HepG2 (cell line): ENCODE data around the gene SLCO2B1. TPM values are rescaled to one million over a fixed set of nuclear protein-coding genes. Genes with fewer than 3 reads are reported as not detected.

Experiments used
- EZH2 ChIP-seq: conservative IDR thresholded peaks from 2 replicates; pipeline ENCODE4 v1.6.1; 2012; ENCODE audit warnings: mild to moderate bottlenecking, low read depth, low read length, moderate library complexity
- GABPB1 ChIP-seq: IDR thresholded peaks from 2 replicates; pipeline ENCODE4 v1.6.1; 2016; ENCODE audit warnings: mild to moderate bottlenecking, missing genetic modification reagents, moderate library complexity, missing compliant biosample characterization
- HOXA3 ChIP-seq: sonication (generic); formaldehyde crosslinking; IDR thresholded peaks from 2 replicates; pipeline ENCODE4 v1.5.0; 2020; ENCODE audit warnings: missing genetic modification reagents
- HOXA7 ChIP-seq: sonication (generic); formaldehyde crosslinking; IDR thresholded peaks from 2 replicates; pipeline ENCODE4 v1.8.1; 2022; ENCODE audit warnings: mild to moderate bottlenecking, missing genetic modification reagents, moderate library complexity
- JARID2 ChIP-seq: sonication (generic); formaldehyde crosslinking; IDR thresholded peaks from 2 replicates; pipeline ENCODE4 v1.8.1; 2023; ENCODE audit warnings: missing genetic modification reagents, inconsistent platforms; ENCODE audit not compliant: insufficient replicate concordance
- KAT7 ChIP-seq: IDR thresholded peaks from 2 replicates; pipeline ENCODE4 v1.6.1; 2018; ENCODE audit warnings: borderline replicate concordance, missing compliant biosample characterization
- NBN ChIP-seq: fragments of 450-650 bp; conservative IDR thresholded peaks from 2 replicates; pipeline ENCODE4 v1.6.1; 2017
- NFATC3 ChIP-seq: sonication (generic); formaldehyde crosslinking; IDR thresholded peaks from 2 replicates; pipeline ENCODE4 v1.5.1; 2020; ENCODE audit warnings: mild to moderate bottlenecking, missing genetic modification reagents
- NRL ChIP-seq: sonication (generic); formaldehyde crosslinking; IDR thresholded peaks from 2 replicates; pipeline ENCODE4 v1.5.0; 2020; ENCODE audit warnings: missing genetic modification reagents, mild to moderate bottlenecking, moderate library complexity, borderline replicate concordance
- SMAD1 ChIP-seq: sonication (generic); formaldehyde crosslinking; IDR thresholded peaks from 2 replicates; pipeline ENCODE4 v1.4.0; 2020; ENCODE audit warnings: missing genetic modification reagents, low read depth, mild to moderate bottlenecking, borderline replicate concordance
- TAF1 ChIP-seq: sonication (generic); formaldehyde crosslinking; IDR thresholded peaks from 2 replicates; pipeline ENCODE4 v1.4.0; 2020; ENCODE audit warnings: missing genetic modification reagents
- ZNF3 ChIP-seq: IDR thresholded peaks from 2 replicates; pipeline ENCODE4 v1.7.0; 2017; ENCODE audit warnings: inconsistent platforms
- ZNF598 ChIP-seq: sonication (generic); formaldehyde crosslinking; IDR thresholded peaks from 2 replicates; pipeline ENCODE4 v1.5.1; 2020; ENCODE audit warnings: mild to moderate bottlenecking, missing genetic modification reagents, borderline replicate concordance
- polyA plus RNA-seq, 8 experiments: library from polyadenylated mRNA; depleted of rRNA in 3 of 8; stranded (reverse) in 7 of 8; unstranded in 1 of 8; fragments of >200 nt; fragmentation: Illumina TruSeq in 4 of 8; extraction: Trizol in 4 of 8; gene quantifications; 2 replicates each; pipeline versions ENCODE4 v1.2.1 to v1.2.3, GENCODE V29; 2011 to 2016; ENCODE audit warnings: low read depth in 4 of 8, missing spikeins in 1 of 8, mixed read lengths in 1 of 8; ENCODE audit not compliant: insufficient read depth in 1 of 8
- total RNA-seq, 5 experiments: library from RNA; depleted of rRNA; stranded (reverse); fragments of >200 nt; fragmentation: Illumina TruSeq; extraction: Trizol; gene quantifications; 2 replicates each; pipeline ENCODE4 v1.2.3, GENCODE V29; 2016; ENCODE audit warnings: low read depth in 1 of 5
- TF ChIP-seq, protein P1 (sequence below): IDR thresholded peaks from 2 replicates; pipeline ENCODE4 v1.6.1; 2016; ENCODE audit warnings: missing biosample characterization, missing genetic modification reagents, low read depth
- TF ChIP-seq, protein P2 (sequence below): sonication (generic); formaldehyde crosslinking; IDR thresholded peaks from 2 replicates; pipeline ENCODE4 v1.4.0; 2020; ENCODE audit warnings: missing genetic modification reagents
- TF ChIP-seq, protein P3 (sequence below): sonication (generic); formaldehyde crosslinking; IDR thresholded peaks from 2 replicates; pipeline ENCODE4 v1.9.0; 2021; ENCODE audit warnings: mild to moderate bottlenecking, missing genetic modification reagents
- TF ChIP-seq, protein P4 (sequence below): sonication (generic); formaldehyde crosslinking; IDR thresholded peaks from 2 replicates; pipeline ENCODE4 v1.4.0; 2020; ENCODE audit warnings: mild to moderate bottlenecking, missing genetic modification reagents, borderline replicate concordance
- TF ChIP-seq, protein P5 (sequence below): IDR thresholded peaks from 2 replicates; pipeline ENCODE4 v1.6.1; 2016

The SLCO2B1 gene
- total and polyA plus RNA-seq, 2 of the 13 experiments (the other 11 are each of a cell fraction or from before 2014, with no cell fraction given), result 15.3 to 19.8 TPM

DNA sequence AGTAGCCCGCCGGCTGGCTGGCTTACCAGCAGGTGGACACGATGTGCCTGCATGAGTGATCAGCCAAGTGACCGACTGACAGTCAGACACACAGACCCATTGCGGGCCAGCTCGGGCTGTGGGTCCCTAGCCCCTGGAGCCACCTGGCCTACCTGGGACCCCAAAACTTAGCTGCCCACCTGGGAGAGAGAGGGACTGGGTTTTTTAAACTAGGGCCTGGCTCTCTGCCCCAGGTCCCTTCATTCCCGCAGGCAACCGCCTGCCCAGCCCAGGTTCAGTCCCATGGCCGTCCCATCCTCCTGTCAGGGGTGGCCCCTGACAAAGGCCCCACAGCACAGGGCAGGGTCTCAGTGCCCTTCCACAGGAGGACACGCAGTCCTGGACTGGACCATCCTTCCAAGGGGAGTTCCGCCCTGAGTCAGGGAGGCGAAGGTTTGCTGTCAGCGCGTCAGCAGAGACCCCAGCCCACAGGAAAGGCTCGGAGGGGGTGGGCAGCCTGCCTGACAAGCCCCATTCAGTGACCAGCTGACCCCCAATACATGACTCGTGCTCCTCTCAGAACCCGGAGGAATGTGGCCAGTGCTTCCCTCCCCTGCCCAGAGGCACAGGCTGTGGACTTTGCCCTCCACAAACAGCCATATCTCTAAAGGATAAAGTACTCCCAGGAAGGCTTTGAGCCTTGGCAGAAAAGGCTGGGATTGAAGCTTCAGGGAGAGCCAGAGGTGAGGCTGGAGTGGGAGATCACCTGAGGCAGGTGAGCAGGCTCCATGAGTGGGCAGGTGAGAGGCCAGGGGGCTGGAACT is 8.4 kb downstream of the SLCO2B1 start (continued):
- TF ChIP-seq KAT7, result no peak; the same call in 1 of the 2 replicates
- peak; percentile 35 for TF ChIP-seq SMAD1
- TF ChIP-seq, protein P1, sequence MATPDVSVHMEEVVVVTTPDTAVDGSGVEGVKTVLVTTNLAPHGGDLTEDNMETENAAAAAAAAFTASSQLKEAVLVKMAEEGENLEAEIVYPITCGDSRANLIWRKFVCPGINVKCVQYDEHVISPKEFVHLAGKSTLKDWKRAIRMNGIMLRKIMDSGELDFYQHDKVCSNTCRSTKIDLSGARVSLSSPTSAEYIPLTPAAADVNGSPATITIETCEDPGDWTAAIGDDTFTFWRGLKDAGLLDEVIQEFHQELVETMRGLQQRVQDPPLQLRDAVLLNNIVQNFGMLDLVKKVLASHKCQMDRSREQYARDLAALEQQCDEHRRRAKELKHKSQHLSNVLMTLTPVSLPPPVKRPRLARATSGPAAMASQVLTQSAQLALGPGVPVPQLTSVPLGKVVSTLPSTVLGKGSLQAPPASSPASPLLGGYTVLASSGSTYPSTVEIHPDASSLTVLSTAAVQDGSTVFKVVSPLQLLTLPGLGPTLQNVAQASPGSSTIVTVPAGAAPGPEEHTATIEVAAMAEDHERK, result no peak
- no peak for TF ChIP-seq JARID2
- TF ChIP-seq NBN, result no peak
- TF ChIP-seq HOXA7 (CRISPR knock-in tag), result no peak
- TF ChIP-seq, protein P2, sequence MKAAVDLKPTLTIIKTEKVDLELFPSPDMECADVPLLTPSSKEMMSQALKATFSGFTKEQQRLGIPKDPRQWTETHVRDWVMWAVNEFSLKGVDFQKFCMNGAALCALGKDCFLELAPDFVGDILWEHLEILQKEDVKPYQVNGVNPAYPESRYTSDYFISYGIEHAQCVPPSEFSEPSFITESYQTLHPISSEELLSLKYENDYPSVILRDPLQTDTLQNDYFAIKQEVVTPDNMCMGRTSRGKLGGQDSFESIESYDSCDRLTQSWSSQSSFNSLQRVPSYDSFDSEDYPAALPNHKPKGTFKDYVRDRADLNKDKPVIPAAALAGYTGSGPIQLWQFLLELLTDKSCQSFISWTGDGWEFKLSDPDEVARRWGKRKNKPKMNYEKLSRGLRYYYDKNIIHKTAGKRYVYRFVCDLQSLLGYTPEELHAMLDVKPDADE (CRISPR knock-in tag), result no peak
- TF ChIP-seq HOXA3 (CRISPR knock-in tag), result peak; percentile 87
- TF ChIP-seq NFATC3 (CRISPR knock-in tag), result no peak
- TF ChIP-seq, protein P3, sequence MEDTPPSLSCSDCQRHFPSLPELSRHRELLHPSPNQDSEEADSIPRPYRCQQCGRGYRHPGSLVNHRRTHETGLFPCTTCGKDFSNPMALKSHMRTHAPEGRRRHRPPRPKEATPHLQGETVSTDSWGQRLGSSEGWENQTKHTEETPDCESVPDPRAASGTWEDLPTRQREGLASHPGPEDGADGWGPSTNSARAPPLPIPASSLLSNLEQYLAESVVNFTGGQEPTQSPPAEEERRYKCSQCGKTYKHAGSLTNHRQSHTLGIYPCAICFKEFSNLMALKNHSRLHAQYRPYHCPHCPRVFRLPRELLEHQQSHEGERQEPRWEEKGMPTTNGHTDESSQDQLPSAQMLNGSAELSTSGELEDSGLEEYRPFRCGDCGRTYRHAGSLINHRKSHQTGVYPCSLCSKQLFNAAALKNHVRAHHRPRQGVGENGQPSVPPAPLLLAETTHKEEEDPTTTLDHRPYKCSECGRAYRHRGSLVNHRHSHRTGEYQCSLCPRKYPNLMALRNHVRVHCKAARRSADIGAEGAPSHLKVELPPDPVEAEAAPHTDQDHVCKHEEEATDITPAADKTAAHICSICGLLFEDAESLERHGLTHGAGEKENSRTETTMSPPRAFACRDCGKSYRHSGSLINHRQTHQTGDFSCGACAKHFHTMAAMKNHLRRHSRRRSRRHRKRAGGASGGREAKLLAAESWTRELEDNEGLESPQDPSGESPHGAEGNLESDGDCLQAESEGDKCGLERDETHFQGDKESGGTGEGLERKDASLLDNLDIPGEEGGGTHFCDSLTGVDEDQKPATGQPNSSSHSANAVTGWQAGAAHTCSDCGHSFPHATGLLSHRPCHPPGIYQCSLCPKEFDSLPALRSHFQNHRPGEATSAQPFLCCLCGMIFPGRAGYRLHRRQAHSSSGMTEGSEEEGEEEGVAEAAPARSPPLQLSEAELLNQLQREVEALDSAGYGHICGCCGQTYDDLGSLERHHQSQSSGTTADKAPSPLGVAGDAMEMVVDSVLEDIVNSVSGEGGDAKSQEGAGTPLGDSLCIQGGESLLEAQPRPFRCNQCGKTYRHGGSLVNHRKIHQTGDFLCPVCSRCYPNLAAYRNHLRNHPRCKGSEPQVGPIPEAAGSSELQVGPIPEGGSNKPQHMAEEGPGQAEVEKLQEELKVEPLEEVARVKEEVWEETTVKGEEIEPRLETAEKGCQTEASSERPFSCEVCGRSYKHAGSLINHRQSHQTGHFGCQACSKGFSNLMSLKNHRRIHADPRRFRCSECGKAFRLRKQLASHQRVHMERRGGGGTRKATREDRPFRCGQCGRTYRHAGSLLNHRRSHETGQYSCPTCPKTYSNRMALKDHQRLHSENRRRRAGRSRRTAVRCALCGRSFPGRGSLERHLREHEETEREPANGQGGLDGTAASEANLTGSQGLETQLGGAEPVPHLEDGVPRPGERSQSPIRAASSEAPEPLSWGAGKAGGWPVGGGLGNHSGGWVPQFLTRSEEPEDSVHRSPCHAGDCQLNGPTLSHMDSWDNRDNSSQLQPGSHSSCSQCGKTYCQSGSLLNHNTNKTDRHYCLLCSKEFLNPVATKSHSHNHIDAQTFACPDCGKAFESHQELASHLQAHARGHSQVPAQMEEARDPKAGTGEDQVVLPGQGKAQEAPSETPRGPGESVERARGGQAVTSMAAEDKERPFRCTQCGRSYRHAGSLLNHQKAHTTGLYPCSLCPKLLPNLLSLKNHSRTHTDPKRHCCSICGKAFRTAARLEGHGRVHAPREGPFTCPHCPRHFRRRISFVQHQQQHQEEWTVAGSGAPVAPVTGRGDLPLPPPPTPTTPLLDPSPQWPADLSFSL (CRISPR knock-in tag), result no peak
- TF ChIP-seq, protein P4, sequence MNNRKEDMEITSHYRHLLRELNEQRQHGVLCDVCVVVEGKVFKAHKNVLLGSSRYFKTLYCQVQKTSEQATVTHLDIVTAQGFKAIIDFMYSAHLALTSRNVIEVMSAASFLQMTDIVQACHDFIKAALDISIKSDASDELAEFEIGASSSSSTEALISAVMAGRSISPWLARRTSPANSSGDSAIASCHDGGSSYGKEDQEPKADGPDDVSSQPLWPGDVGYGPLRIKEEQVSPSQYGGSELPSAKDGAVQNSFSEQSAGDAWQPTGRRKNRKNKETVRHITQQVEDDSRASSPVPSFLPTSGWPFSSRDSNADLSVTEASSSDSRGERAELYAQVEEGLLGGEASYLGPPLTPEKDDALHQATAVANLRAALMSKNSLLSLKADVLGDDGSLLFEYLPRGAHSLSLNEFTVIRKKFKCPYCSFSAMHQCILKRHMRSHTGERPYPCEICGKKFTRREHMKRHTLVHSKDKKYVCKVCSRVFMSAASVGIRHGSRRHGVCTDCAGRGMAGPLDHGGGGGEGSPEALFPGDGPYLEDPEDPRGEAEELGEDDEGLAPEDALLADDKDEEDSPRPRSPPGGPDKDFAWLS (CRISPR knock-in tag), result no peak
- TF ChIP-seq TAF1 (CRISPR knock-in tag), result peak; percentile 38; the same call in 1 of the 2 replicates
- no peak for TF ChIP-seq ZNF598 (CRISPR knock-in tag)
- no peak for TF ChIP-seq EZH2
- TF ChIP-seq, protein P5, sequence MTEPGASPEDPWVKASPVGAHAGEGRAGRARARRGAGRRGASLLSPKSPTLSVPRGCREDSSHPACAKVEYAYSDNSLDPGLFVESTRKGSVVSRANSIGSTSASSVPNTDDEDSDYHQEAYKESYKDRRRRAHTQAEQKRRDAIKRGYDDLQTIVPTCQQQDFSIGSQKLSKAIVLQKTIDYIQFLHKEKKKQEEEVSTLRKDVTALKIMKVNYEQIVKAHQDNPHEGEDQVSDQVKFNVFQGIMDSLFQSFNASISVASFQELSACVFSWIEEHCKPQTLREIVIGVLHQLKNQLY (CRISPR knock-in tag), result peak; percentile 60; the same call in 1 of the 2 replicates
- no peak; the same call in 1 of the 2 replicates for TF ChIP-seq GABPB1 (CRISPR knock-in tag)
- TF ChIP-seq NRL (CRISPR knock-in tag), result peak; percentile 78
- TF ChIP-seq ZNF3, result no peak
